HEK293 (cell line): ENCODE results near the gene TACC2.

Experiments used
- TF ChIP-seq, protein P1 (sequence below): fragments of 450-650 bp; formaldehyde crosslinking; IDR thresholded peaks from 2 replicates; pipeline ENCODE4 v1.5.1; 2016; ENCODE audit warnings: missing biosample characterization, missing genetic modification characterization
- TF ChIP-seq, protein P2 (sequence below): fragments of 450-650 bp; formaldehyde crosslinking; IDR thresholded peaks from 2 replicates; pipeline ENCODE4 v1.5.1; 2016; ENCODE audit warnings: missing biosample characterization, missing genetic modification characterization, low read depth

DNA sequence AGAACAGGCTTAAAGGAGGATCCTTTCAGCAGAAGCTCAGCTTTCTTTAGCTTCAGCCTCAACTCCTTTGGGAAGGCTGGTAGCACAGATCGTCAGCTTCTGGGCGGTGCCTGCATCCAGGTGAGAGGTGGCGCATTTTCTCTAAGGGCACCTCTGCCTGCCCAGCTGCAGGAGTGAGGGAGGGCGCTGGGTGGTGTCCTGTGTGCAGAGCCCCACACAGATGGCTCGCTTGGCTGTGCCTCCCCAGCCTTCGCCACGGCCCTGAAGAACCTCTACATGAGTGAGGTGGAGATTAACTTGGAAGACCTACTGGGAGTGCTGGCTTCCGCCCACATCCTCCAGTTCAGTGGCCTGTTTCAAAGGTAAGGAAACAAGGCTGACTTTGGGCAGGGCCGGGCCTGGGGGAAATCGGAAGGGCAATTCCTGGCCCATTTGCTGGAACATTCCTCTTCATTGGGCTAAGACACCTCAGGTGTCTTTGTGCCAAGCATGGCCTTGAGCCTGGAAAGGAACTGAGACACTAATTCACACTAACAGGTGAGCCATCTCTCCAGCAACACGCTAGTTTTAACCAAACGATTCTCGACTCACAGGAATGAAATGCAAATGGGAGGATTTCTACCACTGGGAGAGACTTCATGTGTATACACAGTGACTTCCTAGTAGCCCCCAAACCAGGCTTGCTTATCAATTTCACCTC is 302.0 kb downstream of the TACC2 start:
- TF ChIP-seq, protein P1, sequence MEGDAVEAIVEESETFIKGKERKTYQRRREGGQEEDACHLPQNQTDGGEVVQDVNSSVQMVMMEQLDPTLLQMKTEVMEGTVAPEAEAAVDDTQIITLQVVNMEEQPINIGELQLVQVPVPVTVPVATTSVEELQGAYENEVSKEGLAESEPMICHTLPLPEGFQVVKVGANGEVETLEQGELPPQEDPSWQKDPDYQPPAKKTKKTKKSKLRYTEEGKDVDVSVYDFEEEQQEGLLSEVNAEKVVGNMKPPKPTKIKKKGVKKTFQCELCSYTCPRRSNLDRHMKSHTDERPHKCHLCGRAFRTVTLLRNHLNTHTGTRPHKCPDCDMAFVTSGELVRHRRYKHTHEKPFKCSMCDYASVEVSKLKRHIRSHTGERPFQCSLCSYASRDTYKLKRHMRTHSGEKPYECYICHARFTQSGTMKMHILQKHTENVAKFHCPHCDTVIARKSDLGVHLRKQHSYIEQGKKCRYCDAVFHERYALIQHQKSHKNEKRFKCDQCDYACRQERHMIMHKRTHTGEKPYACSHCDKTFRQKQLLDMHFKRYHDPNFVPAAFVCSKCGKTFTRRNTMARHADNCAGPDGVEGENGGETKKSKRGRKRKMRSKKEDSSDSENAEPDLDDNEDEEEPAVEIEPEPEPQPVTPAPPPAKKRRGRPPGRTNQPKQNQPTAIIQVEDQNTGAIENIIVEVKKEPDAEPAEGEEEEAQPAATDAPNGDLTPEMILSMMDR = no peak
- TF ChIP-seq, protein P2, sequence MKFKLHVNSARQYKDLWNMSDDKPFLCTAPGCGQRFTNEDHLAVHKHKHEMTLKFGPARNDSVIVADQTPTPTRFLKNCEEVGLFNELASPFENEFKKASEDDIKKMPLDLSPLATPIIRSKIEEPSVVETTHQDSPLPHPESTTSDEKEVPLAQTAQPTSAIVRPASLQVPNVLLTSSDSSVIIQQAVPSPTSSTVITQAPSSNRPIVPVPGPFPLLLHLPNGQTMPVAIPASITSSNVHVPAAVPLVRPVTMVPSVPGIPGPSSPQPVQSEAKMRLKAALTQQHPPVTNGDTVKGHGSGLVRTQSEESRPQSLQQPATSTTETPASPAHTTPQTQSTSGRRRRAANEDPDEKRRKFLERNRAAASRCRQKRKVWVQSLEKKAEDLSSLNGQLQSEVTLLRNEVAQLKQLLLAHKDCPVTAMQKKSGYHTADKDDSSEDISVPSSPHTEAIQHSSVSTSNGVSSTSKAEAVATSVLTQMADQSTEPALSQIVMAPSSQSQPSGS (tag by site-specific recombination) = no peak
